Esophagus muscularis mucosa (tissue), 4 donors: ENCODE data around the gene MAML1. TPM values are rescaled to one million over a fixed set of nuclear protein-coding genes. Genes with fewer than 3 reads are reported as not detected.
A peak's percentile ranks its signal among the peaks of the same experiment; 100 is the strongest.
"Not testable (repeated sequence)": the region's sequence is repeated elsewhere in the genome, so short reads cannot be mapped to it uniquely, and the experiment has no call there.

ENCODE experiments used
- DNase-seq: peaks from one replicate; pipeline ENCODE4 v3.0.0-alpha.2; 2017; ENCODE audit errors: extremely low spot score
- H3K27ac ChIP-seq, 4 donors: fragments of 200-600 bp; sonication (generic); replicated peaks in 1 of 4; 1 replicate in 3 of 4; 2 replicates in 1 of 4; pipeline ENCODE4 v1.5.1; 2016 to 2019; ENCODE audit warnings: mild to moderate bottlenecking in 1 of 4
- H3K27me3 ChIP-seq, 4 donors: fragments of 200-600 bp; sonication (generic); one replicate each; pipeline versions ENCODE4 v1.5.1 to v1.6.0; 2016 to 2019
- H3K36me3 ChIP-seq, 4 donors: fragments of 200-600 bp; sonication (generic); one replicate each; pipeline ENCODE4 v1.5.1; 2016 to 2019
- H3K4me1 ChIP-seq, 4 donors: fragments of 200-600 bp; sonication (generic); one replicate each; pipeline ENCODE4 v1.5.1; 2016 to 2019
- H3K4me3 ChIP-seq, 4 donors: fragments of 200-600 bp; sonication (generic); 1 replicate in 2 of 4; 2 replicates in 2 of 4; pipeline ENCODE4 v1.5.1; 2016 to 2019; ENCODE audit warnings: mild to moderate bottlenecking in 4 of 4, moderate library complexity in 1 of 4
- H3K9me3 ChIP-seq, 4 donors: fragments of 200-600 bp; sonication (generic); 1 replicate in 3 of 4; 2 replicates in 1 of 4; pipeline ENCODE4 v1.5.1; 2016 to 2019
- CTCF ChIP-seq, 3 experiments: fragments of 200-600 bp in 2 of 3; fragments of 450-650 bp in 1 of 3; sonication (generic) in 2 of 3; IDR thresholded peaks; one replicate each; pipeline ENCODE4 v1.5.1; 2017 to 2019; ENCODE audit warnings: antibody characterized with exemption in 3 of 3, mild to moderate bottlenecking in 2 of 3, moderate library complexity in 1 of 3
- EP300 ChIP-seq: sonication (generic); formaldehyde crosslinking; IDR thresholded peaks from one replicate; pipeline ENCODE4 v1.6.1; 2017; ENCODE audit warnings: antibody characterized with exemption
- POLR2A ChIP-seq: fragments of 450-650 bp; IDR thresholded peaks from one replicate; pipeline ENCODE4 v1.6.1; 2017; ENCODE audit warnings: antibody characterized with exemption, moderate library complexity, mild to moderate bottlenecking, low read depth
- POLR2AphosphoS5 ChIP-seq, 2 donors: sonication (generic); formaldehyde crosslinking; IDR thresholded peaks; one replicate each; pipeline ENCODE4 v1.6.1; 2017; ENCODE audit warnings: antibody characterized with exemption in 2 of 2
- WGBS: methylation state at CpG from one replicate; pipeline ENCODE4 v1.1.5; 2018; 5-methylcytosine and 5-hydroxymethylcytosine counted together
- intact Hi-C: fragments of 100-400 bp; cut with DNase I; formaldehyde crosslinking; loops from one replicate; pipeline ENCODE4 v1.15.1; 2023
- total RNA-seq, 4 donors: library from RNA; depleted of rRNA; stranded (reverse); fragments of >200 nt; gene quantifications; one replicate each; pipeline versions ENCODE4 v1.1.0 to v1.2.1, GENCODE V29; 2016

The MAML1 gene
- 10 to 100 TPM; 21.4 to 60.9 (median 36.4) TPM for total RNA-seq

GRCh38 chr5:179732412-179732917 is at the start of gene MAML1:
Gene MAML1 (plus strand): TSS chr5:179732822. CDS start chr5:179733113, 291 bp downstream.
- H3K27me3 ChIP-seq = no peaks in the 10 kb centered on the region
- WGBS = under 1% methylated on average over 30 of the region's 41 CpGs
- H3K9me3 ChIP-seq = no peaks in the 10 kb centered on the region
- TF ChIP-seq POLR2AphosphoS5 (IDR thresholded peaks at IDR 0.05) (peak; percentile 82 to 89), CTCF (IDR thresholded peaks at IDR 0.05) (no peak)
- intact Hi-C loops = loop anchor here (5.0 kb wide), 1 partner anchor 35 kb away; the partner anchor contains the start of gene CANX
- H3K4me1 ChIP-seq = peaks cover 39 to 52% (median 50%) of the 10 kb centered on the region in 4 donors
- peak; percentile 100 for DNase-seq
- H3K27ac ChIP-seq = peak within 1 kb of the TSS; percentile 97 to 100 (median 98)
- H3K36me3 ChIP-seq = peaks cover 20 to 41% (median 31%) of the 10 kb centered on the region in 4 donors
- peak within 1 kb of the TSS; percentile 91 to 100 (median 96) for H3K4me3 ChIP-seq

GRCh38 chr5:179689212-179689611 is 43.4 kb upstream of the MAML1 start:
- intact Hi-C loops, DNase-seq, H3K9me3 ChIP-seq, H3K27me3 ChIP-seq, H3K27ac ChIP-seq, H3K4me3 ChIP-seq, H3K4me1 ChIP-seq, H3K36me3 ChIP-seq: not testable (repeated sequence)
- 83% methylated on average over 9 of the region's 9 CpGs for WGBS

- intact Hi-C loops = no loop called here
- Histone ChIP-seq H3K27ac (no peak overlapping the region), H3K4me1 (peaks cover 8 to 21% (median 14%) of the 10 kb centered on the region in 4 donors), H3K4me3 (no peak overlapping the region), H3K36me3 (no peaks in the 10 kb centered on the region), H3K9me3 (no peaks in the 10 kb centered on the region), H3K27me3 (no peaks in the 10 kb centered on the region)
- TF ChIP-seq CTCF (IDR thresholded peaks at IDR 0.05) (no peak), EP300 (no peak), POLR2A (no peak), POLR2AphosphoS5 (IDR thresholded peaks at IDR 0.05) (no peak)
- no peak for DNase-seq
- 87% methylated on average over 6 of the region's 6 CpGs for WGBS
These were observed 38.1 kb upstream of the MAML1 start for GRCh38 chr5:179694561-179694960.

- WGBS = 81% methylated on average over 3 of the region's 3 CpGs
- Histone ChIP-seq H3K27me3 (no peaks in the 10 kb centered on the region), H3K9me3 (no peaks in the 10 kb centered on the region), H3K4me1 (peaks cover 21 to 39% (median 34%) of the 10 kb centered on the region in 4 donors), H3K36me3 (no peaks in the 10 kb centered on the region), H3K27ac (peak overlapping the region in 1 of 4 donors; percentile 97), H3K4me3 (no peak overlapping the region)
- no peak for TF ChIP-seq POLR2A
- no peak for TF ChIP-seq CTCF (IDR thresholded peaks at IDR 0.05)
- no peak for TF ChIP-seq EP300
- TF ChIP-seq POLR2AphosphoS5 (IDR thresholded peaks at IDR 0.05) = no peak
- DNase-seq = no peak
- intact Hi-C loops = loop anchor here (5.0 kb wide), 1 partner anchor 36 kb away; the partner anchor contains the start of gene MAML1
These were observed 36.0 kb upstream of the MAML1 start for GRCh38 chr5:179696603-179697002.

GRCh38 chr5:179697108-179697507 is 35.5 kb upstream of the MAML1 start:
- no peaks in the 10 kb centered on the region for H3K9me3 ChIP-seq
- WGBS = 67% methylated on average over 2 of the region's 2 CpGs
- intact Hi-C loops = loop anchor here (5.0 kb wide), 1 partner anchor 35 kb away; the partner anchor contains the start of gene MAML1
- H3K27me3 ChIP-seq = no peaks in the 10 kb centered on the region
- no peak overlapping the region for H3K4me3 ChIP-seq
- TF ChIP-seq POLR2AphosphoS5 (IDR thresholded peaks at IDR 0.05) (no peak), CTCF (IDR thresholded peaks at IDR 0.05) (no peak), POLR2A (no peak), EP300 (no peak)
- no peaks in the 10 kb centered on the region for H3K36me3 ChIP-seq
- H3K27ac ChIP-seq = peak overlapping the region; percentile 93 to 97 (median 96)
- DNase-seq = no peak
- peaks cover 23 to 44% (median 39%) of the 10 kb centered on the region in 4 donors for H3K4me1 ChIP-seq

- peak overlapping the region; percentile 86 to 94 (median 88) for H3K4me3 ChIP-seq
- H3K4me1 ChIP-seq = peaks cover 27 to 48% (median 42%) of the 10 kb centered on the region in 4 donors
- not testable (repeated sequence) for H3K36me3 ChIP-seq, H3K9me3 ChIP-seq, DNase-seq, H3K27me3 ChIP-seq
- peak overlapping the region; percentile 93 to 97 (median 96) for H3K27ac ChIP-seq
- intact Hi-C loops = loop anchor here (5.0 kb wide), 1 partner anchor 35 kb away; the partner anchor contains the start of gene MAML1
- WGBS = 91% methylated on average over 15 of the region's 15 CpGs
These were observed 35.1 kb upstream of the MAML1 start for GRCh38 chr5:179697543-179697942.
